ENCODE measurements around the gene NFATC1.

NFATC1 gene

DNA sequence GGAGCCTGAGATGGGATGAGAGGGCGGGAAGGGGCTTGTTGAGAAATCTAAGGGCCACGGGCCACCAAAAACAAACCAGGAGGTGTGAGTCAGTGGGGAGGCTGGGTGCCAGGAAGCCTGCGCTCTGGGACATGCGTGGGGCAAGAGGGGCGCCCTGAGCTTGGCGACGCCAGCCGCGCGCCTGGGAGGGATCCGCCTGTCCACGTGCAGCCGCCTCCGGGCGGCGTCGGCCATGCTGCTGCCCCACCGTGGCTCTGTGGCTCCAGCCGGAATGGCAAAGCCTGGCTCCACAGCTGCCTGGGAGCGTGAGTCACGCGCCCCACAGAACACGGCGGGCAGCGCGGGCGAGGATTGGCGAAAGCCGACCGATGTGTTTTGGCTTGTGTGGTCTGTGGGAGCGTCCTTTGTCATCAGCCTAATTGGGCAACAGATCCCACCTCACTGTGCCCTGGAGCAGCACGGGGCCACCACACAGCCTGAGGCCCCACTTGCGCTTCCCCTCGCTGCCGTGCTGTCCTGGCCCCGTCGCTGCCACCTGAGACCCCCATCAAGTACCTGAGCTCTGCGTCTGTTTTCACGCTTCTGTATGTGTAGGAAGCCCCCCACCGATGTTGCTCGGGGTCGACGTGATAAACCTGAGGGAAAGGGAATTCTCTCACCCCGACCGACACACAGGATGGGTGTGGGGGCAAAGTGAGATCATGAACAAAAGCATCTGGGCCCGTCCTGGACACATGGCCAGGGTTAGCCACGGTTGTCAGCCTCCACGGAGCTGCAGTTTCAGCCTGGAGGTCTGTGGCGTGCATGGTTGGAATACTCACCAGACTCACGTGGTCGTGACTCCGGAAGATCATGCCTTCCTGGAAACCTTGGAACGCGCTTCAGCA is 80.5 kb downstream of the NFATC1 start:
- TF ChIP-seq SNAI2 (CRISPR knock-in tag; IDR thresholded peaks at IDR 0.05), result no peak
- no peak for TF ChIP-seq TCF4 (CRISPR knock-in tag; IDR thresholded peaks at IDR 0.05; ENCODE audit: borderline replicate concordance)
- TF ChIP-seq OSR1 (CRISPR knock-in tag; IDR thresholded peaks at IDR 0.05), result no peak
- TF ChIP-seq PPARA (CRISPR knock-in tag; IDR thresholded peaks at IDR 0.05; ENCODE audit: borderline replicate concordance), result no peak
- TF ChIP-seq, protein P1, sequence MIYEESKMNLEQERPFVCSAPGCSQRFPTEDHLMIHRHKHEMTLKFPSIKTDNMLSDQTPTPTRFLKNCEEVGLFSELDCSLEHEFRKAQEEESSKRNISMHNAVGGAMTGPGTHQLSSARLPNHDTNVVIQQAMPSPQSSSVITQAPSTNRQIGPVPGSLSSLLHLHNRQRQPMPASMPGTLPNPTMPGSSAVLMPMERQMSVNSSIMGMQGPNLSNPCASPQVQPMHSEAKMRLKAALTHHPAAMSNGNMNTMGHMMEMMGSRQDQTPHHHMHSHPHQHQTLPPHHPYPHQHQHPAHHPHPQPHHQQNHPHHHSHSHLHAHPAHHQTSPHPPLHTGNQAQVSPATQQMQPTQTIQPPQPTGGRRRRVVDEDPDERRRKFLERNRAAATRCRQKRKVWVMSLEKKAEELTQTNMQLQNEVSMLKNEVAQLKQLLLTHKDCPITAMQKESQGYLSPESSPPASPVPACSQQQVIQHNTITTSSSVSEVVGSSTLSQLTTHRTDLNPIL (CRISPR knock-in tag; IDR thresholded peaks at IDR 0.05; ENCODE audit: low read depth), result no peak
- no peak for TF ChIP-seq ZFP3 (CRISPR knock-in tag; IDR thresholded peaks at IDR 0.05)
- TF ChIP-seq, protein P2, sequence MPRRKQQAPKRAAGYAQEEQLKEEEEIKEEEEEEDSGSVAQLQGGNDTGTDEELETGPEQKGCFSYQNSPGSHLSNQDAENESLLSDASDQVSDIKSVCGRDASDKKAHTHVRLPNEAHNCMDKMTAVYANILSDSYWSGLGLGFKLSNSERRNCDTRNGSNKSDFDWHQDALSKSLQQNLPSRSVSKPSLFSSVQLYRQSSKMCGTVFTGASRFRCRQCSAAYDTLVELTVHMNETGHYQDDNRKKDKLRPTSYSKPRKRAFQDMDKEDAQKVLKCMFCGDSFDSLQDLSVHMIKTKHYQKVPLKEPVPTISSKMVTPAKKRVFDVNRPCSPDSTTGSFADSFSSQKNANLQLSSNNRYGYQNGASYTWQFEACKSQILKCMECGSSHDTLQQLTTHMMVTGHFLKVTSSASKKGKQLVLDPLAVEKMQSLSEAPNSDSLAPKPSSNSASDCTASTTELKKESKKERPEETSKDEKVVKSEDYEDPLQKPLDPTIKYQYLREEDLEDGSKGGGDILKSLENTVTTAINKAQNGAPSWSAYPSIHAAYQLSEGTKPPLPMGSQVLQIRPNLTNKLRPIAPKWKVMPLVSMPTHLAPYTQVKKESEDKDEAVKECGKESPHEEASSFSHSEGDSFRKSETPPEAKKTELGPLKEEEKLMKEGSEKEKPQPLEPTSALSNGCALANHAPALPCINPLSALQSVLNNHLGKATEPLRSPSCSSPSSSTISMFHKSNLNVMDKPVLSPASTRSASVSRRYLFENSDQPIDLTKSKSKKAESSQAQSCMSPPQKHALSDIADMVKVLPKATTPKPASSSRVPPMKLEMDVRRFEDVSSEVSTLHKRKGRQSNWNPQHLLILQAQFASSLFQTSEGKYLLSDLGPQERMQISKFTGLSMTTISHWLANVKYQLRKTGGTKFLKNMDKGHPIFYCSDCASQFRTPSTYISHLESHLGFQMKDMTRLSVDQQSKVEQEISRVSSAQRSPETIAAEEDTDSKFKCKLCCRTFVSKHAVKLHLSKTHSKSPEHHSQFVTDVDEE (CRISPR knock-in tag; IDR thresholded peaks at IDR 0.05), result no peak
- no peak for TF ChIP-seq ZNF565 (CRISPR knock-in tag; conservative IDR thresholded peaks at IDR 0.05; ENCODE audit: low read depth)
- TF ChIP-seq ISL1 (CRISPR knock-in tag; IDR thresholded peaks at IDR 0.05), result no peak
- TF ChIP-seq, protein P3, sequence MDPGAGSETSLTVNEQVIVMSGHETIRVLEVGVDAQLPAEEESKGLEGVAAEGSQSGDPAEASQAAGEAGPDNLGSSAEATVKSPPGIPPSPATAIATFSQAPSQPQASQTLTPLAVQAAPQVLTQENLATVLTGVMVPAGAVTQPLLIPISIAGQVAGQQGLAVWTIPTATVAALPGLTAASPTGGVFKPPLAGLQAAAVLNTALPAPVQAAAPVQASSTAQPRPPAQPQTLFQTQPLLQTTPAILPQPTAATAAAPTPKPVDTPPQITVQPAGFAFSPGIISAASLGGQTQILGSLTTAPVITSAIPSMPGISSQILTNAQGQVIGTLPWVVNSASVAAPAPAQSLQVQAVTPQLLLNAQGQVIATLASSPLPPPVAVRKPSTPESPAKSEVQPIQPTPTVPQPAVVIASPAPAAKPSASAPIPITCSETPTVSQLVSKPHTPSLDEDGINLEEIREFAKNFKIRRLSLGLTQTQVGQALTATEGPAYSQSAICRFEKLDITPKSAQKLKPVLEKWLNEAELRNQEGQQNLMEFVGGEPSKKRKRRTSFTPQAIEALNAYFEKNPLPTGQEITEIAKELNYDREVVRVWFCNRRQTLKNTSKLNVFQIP (CRISPR knock-in tag; IDR thresholded peaks at IDR 0.05; ENCODE audit: borderline replicate concordance, low read depth), result no peak
- no peak for TF ChIP-seq CSDC2 (CRISPR knock-in tag; IDR thresholded peaks at IDR 0.05)
- TF ChIP-seq ESRRG (CRISPR knock-in tag; IDR thresholded peaks at IDR 0.05), result no peak
- no peak for ATAC-seq

DNA sequence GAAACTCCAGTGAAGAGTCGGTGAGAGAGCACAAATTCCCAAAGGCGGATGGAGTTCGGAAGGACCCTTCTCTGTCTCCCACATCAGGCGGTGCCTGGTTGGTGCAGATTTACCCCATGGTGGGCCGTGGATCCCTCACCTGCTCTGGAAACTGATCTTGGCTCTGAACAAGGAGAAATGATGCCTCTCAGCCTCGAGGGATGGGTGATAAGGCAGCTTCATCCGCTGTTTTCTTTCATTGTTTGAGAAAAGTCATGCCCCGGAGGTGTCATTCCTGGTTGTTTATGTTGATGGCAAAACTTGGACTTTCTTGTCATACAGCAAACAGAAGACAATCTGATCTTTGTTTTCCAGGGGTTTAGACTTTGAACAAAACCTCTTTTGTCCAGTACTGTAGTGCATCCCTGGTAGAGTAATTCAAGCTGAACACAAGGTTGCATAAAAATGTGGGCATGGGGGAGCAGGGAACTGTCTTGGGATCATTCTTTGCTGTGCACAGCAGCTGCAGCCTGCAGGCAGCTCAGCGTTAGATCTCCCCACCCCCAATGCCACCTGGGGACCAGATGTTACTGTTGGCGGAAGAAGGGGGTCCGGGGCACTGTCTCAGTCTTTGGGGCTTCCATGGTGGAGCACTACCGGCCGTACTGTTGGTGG is 81.3 kb downstream of the NFATC1 start:
- ATAC-seq, result no peak
- TF ChIP-seq OSR1 (CRISPR knock-in tag; IDR thresholded peaks at IDR 0.05) (no peak), RARB (CRISPR knock-in tag; IDR thresholded peaks at IDR 0.05) (no peak), ZFP3 (CRISPR knock-in tag; IDR thresholded peaks at IDR 0.05) (no peak), ISL1 (CRISPR knock-in tag; IDR thresholded peaks at IDR 0.05) (no peak), BACH2 (CRISPR knock-in tag; IDR thresholded peaks at IDR 0.05; ENCODE audit: borderline replicate concordance) (no peak), ZNF70 (CRISPR knock-in tag; IDR thresholded peaks at IDR 0.05) (no peak), ESRRG (CRISPR knock-in tag; IDR thresholded peaks at IDR 0.05) (no peak), SNAI2 (CRISPR knock-in tag; IDR thresholded peaks at IDR 0.05) (no peak), TCF4 (CRISPR knock-in tag; IDR thresholded peaks at IDR 0.05; ENCODE audit: borderline replicate concordance) (no peak), ZC3H10 (CRISPR knock-in tag; IDR thresholded peaks at IDR 0.05) (no peak), ZNF565 (CRISPR knock-in tag; conservative IDR thresholded peaks at IDR 0.05; ENCODE audit: low read depth) (no peak), GLIS3 (CRISPR knock-in tag; IDR thresholded peaks at IDR 0.05) (no peak), ZFP30 (CRISPR knock-in tag; IDR thresholded peaks at IDR 0.05) (no peak)
- TF ChIP-seq, protein P4, sequence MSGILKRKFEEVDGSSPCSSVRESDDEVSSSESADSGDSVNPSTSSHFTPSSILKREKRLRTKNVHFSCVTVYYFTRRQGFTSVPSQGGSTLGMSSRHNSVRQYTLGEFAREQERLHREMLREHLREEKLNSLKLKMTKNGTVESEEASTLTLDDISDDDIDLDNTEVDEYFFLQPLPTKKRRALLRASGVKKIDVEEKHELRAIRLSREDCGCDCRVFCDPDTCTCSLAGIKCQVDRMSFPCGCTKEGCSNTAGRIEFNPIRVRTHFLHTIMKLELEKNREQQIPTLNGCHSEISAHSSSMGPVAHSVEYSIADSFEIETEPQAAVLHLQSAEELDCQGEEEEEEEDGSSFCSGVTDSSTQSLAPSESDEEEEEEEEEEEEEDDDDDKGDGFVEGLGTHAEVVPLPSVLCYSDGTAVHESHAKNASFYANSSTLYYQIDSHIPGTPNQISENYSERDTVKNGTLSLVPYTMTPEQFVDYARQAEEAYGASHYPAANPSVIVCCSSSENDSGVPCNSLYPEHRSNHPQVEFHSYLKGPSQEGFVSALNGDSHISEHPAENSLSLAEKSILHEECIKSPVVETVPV (CRISPR knock-in tag; IDR thresholded peaks at IDR 0.05), result no peak
- TF ChIP-seq, protein P2 (CRISPR knock-in tag; IDR thresholded peaks at IDR 0.05), result no peak
- TF ChIP-seq, protein P5, sequence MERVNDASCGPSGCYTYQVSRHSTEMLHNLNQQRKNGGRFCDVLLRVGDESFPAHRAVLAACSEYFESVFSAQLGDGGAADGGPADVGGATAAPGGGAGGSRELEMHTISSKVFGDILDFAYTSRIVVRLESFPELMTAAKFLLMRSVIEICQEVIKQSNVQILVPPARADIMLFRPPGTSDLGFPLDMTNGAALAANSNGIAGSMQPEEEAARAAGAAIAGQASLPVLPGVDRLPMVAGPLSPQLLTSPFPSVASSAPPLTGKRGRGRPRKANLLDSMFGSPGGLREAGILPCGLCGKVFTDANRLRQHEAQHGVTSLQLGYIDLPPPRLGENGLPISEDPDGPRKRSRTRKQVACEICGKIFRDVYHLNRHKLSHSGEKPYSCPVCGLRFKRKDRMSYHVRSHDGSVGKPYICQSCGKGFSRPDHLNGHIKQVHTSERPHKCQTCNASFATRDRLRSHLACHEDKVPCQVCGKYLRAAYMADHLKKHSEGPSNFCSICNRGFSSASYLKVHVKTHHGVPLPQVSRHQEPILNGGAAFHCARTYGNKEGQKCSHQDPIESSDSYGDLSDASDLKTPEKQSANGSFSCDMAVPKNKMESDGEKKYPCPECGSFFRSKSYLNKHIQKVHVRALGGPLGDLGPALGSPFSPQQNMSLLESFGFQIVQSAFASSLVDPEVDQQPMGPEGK (CRISPR knock-in tag; IDR thresholded peaks at IDR 0.05; ENCODE audit: borderline replicate concordance), result no peak
- TF ChIP-seq, protein P3 (CRISPR knock-in tag; IDR thresholded peaks at IDR 0.05; ENCODE audit: borderline replicate concordance, low read depth), result no peak
- TF ChIP-seq, protein P1 (CRISPR knock-in tag; IDR thresholded peaks at IDR 0.05; ENCODE audit: low read depth), result no peak
